HG03175 (cell line): ENCODE results near the gene AHCY.
"Not testable (repeated sequence)": the region's sequence is repeated elsewhere in the genome, so short reads cannot be mapped to it uniquely, and the experiment has no call there.

Source experiments
- ATAC-seq: cut with Tn5 transposase; IDR thresholded peaks from one replicate; pipeline ENCODE4 v1.9.1; 2021; ENCODE audit warnings: mild to moderate bottlenecking, moderate library complexity; ENCODE audit not compliant: unreplicated experiment

AHCY gene

DNA sequence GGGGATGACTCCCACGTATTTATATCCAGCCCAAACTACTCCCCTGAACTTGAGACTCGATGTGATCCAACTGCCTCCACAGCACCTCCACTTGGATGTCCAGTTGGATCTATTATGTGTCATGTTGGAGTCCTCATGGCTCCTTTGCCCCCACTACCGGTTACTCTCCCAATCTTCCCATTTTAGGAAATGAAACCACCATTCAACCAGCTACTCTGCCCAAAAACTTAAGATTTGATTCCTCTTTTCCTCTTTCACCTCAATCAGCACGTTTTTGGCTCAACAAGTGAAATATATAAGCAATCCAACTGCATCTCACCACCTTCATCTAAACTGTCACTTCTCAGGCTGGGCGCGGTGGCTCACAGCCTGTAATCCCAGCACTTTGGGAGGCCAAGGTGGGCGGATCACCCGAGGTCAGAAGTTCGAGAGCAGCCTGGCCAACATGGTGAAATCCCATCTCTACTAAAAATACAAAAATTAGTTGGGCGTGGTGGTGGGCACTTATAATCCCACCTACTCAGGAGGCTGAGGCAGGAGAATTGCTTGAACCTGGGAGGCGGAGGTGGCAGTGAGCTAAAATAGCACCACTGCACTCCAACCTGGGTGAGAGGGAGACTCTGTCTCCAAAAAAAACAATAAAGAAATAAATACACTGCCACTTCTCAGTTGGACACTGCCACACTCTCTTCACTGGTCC is 3.4 kb downstream of the AHCY start:
- no peak for ATAC-seq

DNA sequence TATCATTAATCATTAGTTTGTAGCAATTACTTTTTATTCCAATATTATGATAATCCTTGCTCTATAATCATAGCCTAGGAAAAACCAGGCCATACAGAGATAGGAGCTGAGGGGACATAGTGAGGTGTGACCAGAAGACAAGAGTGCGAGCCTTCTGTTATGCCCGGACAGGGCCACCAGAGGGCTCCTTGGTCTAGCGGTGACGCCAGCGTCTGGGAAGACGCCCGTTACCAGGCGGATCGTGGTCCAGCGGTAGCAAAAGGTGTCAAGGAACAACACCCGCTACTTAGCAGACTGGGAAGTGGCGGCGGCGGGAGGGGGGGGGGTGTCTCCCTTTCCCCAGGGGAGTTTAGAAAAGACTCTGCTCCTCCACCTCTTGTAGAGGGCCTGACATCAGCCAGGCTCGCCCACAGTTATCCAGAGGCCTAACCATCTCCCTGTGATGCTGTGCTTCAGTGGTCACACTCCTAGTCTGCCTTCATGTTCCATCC is 4.8 kb downstream of the AHCY start:
- not testable (repeated sequence) for ATAC-seq

DNA sequence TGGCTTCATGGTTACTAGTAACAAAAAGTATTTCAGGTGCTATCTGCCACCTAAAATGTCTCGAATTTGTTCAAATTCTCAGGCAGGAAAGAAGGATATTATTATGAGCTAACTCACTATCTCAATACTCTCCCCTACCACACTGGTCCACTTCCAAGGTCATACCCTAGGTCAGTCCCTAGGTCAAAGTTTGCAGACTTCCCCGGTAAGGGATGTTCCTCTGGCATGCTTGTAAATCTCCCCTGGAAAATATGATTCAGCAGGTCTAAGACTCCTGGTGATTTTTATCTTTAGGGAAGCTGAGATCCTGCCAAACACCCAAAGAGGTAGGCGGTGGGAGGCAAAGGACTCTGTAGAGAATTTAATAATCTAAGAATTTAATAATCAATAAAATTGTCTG is 6.7 kb downstream of the AHCY start:
- no peak for ATAC-seq

DNA sequence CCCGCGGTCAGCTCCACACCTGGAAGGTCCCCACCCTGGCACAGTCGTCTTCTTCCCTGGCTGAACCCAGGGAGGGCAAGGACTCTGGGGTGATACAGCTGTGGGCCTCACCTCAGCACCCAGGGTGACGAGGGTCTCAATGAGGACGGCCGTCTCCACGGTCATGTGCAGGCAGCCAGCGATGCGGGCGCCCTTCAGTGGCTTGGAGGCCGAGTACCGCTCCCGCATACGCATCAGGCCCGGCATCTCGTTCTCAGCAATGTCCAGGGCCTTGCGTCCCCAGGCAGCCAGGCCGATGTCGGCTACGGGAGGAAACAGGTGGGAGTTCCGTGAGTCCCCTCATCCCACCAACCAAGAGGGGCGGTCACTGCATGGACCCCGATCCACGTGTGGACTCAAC is 7.9 kb downstream of the AHCY start:
- ATAC-seq: no peak

DNA sequence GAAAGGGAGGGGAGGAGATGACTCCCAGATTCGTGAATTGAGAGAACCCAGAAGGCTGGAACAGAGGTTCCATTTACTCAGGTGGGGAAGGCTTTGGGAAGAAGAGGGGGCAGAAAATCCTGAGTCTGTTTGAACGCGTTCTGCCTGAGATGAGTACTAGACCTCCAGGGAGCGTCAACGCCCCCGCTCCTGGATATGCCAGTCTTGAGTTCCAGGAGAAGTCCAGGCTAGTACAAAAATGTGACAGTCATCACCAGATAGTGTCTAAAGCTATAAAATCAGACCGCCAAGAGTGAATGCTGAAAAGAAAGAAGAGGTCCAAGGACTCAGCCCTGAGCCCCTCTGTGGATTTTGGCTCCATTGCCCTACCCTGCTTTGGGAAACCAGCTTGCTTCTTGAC is 8.6 kb downstream of the AHCY start:
- no peak for ATAC-seq

DNA sequence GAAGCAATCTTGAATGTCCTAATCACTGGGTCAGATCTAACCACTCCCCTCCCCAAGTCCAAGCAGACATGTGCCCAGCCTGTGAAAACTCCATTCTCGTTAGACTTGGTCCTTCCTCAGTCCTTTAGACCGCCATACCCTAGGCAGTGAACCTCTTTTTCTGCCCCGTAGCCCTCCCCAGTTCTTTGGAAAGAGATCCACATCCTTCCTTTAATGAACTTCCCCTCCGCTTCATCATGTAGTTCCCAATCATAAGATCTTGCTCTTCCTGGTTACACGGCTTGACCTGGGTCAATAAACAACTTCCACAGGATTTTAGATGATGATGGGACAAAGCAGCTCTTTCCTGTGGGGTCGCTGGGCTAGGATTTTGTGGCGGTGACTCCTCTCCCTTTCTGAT is 9.6 kb downstream of the AHCY start:
- ATAC-seq: no peak

DNA sequence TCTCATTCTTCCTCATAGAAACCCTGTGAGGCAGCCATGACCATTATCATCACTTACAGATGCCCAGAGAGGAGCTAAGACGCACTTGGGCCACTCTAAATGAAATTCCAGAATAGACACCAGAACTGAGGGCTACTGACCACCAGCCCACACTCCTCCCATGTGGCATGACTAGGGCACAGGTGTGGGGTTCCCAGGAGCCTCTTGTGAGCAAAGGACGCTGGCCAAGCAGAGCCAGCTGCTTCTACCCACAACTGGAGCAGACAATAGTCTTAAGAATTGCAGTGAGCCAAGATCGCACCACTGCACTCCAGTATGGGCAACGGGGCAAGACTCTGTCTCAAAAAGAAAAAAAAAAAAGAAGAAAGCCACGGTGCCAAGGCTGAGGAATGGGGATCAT is 10.0 kb downstream of the AHCY start:
- ATAC-seq: no peak

DNA sequence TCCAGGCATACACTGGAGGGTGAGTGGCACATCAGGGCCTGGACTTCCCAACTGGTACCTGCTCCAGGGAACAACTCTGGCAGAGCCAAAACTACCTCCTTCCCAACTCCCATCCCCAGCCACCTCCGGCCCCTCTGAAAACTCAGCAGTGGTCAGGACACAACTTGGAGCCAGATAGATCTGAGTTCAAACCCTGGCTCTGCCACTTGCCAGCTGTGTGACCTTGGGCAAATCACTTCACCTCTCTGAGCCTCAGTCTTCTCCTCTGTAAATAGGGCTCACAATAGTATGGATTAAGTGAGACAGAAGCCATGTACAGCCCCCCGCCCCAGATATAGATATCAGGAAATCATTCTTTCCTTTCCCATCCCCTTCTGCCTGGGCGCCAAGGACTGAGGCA is 10.7 kb downstream of the AHCY start:
- ATAC-seq: no peak

DNA sequence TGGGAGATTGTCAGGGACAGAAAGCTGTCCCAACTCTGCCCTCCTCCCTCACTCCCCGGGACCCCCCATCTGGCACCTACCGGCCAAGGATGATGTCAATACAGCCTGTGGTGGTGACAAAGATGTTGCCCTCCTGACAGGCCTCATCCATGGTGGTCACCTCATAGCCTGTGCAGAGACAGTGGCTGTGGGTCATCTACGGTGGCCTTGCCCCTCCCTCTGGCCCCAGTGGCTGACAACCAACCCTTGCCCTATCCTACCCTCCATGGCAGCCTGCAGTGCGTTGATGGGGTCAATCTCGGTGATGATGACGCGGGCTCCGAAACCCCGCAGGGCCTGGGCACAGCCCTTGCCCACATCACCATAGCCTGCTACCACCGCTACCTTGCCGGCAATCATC is 12.7 kb downstream of the AHCY start:
- ATAC-seq: no peak

DNA sequence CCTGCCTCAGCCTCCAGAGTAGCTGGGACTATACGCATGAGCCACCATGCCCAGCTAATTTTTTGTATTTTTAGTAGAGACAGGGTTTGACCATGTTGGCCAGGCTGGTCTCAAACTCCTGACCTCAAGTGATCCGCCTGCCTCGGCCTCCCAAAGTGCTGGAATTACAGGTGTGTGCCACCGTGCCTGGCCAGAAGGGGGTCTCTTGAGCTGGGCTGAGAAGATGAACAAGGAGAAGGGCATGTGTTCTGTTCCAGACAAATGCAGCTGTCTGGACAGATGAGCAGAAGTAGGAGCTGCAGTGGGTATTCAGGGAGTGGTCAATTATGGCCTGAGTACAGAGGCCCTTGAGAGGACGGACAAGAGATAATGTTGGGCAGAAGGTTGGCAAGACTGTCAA is 15.7 kb downstream of the AHCY start:
- ATAC-seq: not testable (repeated sequence)

DNA sequence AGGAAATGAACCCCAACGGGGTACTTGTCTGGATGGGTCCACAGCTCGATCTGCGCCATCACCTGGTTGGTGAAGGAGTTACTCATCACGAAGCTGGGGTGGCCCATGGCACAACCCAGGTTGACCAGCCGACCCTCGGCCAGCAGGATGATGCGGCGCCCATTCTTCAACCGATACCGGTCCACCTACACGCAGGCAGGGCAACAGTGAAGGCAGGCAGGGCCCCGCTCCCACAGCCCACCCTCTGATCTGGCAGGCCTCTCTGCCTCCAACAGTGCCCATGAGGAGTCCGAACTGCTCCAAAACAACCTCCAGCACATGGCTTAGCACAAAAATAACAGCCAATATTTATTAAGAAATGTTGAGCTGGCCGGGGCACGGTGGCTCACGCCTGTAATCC is 17.7 kb downstream of the AHCY start:
- no peak for ATAC-seq

DNA sequence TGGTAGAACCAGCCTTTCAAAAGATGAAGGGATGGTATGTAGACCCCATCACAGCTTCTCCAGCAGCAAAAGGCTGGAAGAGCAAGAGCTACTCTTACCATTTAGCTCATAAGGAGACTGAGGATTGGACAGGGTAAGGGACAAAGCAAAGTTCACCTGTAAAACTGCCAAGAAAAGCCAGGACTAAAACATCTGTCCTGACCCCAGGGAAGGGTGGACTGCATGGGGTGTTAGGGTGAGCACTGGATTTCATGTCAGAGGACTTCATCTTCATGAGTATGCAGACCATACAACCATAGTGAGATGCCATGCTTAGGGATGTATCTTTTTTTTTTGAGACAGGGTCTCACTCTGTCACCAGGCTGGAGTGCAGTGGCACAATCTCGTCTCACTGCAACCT is 19.3 kb downstream of the AHCY start:
- ATAC-seq: no peak

DNA sequence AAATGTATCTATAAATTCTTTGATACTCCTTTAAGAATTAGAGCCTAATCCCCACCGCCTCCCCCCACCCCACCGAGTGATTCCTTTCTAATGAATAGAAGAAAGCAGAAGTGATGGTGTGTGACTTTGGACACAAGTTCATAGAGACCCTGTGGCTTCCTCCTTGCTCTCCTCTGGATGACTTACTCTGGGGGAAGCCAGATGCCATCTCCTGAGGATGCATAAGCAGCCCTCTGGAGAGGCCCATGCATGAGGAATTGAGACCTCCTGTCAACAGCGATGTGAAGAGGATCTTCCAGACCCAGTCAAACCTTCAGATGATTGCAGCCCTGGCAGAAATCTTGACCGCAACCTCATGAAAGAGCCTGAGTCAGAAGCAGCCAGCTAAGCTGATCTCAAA is 21.1 kb downstream of the AHCY start:
- ATAC-seq: no peak

DNA sequence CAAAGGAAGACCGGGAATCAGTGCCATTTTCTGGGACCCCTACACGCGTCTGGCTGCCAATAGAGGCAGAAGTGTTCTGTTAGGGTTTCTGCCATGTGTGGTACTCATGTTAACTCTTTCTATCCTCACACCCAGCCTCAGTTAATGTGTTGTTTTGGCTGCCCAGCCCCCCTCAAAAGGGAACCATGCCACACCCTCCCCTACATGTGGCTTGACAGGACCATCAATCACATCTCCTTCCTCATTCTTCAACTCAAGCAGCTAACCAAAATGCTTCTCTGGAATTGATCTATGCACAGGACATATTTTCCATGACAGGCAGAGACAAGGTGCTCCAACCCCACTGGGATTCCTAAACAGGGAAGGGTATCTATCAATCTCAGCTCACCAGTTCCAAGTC is 22.0 kb downstream of the AHCY start:
- no peak for ATAC-seq

DNA sequence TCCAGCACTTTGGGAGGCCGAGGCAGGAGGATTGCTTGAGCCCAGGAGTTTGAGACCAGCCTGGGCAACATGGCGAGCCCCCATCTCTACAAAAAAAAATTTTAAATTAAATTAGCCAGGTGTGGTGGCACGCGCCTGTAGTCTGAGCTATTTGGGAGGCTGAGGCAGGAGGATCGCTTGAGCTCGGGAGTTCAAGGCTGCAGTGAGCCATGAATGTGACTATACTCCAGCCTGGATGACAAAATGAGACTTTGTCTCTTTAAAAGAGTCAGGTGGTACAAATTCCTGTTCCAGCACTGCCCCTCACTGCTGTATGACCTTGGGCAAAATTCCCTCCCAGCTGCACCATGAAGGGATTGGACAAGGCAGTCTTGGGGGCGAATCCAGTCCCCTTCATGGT is 28.5 kb downstream of the AHCY start:
- no peak for ATAC-seq

DNA sequence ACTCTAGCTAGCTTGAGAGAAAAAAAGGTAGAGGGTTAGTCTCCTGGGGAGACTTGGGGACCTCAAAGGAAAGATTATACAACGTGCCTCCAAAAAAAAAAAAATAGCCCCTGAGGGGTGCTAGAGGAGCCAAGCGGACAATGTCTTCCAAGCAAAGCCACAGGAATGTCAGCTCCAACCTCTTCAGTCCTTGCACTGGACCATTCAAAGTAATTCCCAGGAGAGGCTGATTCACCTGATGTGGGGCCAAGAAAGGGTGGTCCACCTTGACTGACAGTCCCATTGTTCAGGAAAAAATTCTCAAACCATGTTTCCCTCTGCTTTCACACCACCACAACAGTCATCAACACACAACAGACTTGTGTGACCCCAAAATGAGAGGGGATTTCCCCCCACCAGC is 31.2 kb downstream of the AHCY start:
- ATAC-seq: no peak

DNA sequence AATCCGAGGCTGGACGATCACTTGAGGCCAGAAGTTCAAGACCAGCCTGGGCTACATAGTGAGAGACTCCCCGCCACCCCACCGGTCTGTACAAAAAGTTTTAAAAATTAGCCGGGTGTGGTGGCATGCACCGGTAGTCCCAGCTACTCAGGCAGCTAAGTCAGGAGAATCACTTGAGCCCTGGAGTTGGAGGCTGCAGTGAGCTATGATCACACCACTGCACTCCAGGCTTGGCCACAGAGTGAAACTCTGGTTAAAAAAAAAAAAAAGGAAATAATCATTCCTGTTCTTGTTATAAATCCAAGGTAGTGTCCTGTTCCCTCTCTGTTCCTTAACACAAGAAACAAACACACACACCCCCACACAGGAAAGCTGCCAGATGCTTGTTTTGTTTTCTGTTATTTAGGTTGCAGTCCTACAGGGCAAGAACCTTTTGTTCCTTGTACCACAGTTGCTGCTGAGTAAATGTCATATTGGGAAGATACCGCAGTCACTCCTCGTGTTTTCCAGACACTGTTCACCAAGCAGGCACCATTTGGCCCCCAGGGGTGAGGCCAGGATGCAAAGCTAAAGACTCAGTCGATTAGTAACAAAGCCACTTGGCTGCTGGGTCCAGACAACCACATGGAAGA is 33.0 kb downstream of the AHCY start:
- ATAC-seq: no peak

DNA sequence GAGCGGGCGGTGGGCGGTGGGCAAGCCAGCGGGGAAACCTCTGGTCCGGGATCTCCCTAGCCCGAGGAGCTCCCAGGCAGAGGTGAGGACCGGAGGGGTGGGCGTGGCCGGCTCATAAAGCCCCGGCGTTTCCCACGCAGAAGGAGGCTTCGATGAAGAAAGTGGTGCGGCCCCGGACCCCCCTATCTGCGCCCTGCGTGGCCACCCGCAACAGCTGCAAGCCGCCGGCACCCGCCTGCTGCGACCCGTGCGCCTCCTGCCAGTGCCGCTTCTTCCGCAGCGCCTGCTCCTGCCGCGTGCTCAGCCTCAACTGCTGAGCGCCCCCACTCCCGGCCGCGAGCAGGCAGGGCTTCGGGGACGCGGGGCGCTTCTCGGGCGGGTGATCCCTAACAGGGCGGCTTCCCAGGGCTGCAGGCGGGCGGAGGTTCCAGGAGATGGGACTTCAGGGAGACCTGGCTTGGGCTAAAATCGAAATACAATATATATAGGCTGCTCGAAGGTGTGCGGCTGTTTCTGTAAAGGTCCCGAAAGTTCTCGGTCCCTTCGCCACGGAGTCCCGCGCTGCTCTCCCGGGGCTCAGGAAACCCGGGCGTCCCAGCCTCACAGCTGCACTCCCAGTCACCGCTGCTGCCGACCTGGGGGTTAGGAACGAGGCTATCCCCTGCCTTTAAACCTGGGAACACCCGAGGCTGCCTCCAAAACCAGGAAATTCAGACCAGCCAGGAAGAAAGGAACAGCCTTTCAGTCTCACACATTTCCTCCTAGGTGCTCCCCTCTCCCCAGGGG is 34.1 kb downstream of the AHCY start:
- ATAC-seq: no peak

DNA sequence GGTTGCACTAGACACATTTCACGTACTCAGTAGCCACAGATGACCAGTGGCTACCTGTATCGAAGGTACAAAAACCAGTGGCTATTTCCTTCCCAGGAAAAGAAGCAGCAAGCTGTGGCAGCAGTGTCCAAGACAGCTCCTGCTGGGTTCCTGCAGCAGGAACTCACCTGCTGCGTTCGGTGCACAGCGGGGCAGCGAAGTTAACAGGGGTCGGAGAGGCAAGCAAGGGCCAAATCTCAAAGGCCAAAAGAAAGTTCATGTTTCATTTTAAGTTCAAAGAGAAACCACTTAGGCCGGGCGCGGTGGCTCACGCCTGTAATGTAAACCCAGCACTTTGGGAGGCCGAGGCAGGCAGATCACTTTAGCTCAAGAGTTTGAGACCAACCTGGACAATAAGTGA is 35.0 kb downstream of the AHCY start:
- ATAC-seq: no peak

DNA sequence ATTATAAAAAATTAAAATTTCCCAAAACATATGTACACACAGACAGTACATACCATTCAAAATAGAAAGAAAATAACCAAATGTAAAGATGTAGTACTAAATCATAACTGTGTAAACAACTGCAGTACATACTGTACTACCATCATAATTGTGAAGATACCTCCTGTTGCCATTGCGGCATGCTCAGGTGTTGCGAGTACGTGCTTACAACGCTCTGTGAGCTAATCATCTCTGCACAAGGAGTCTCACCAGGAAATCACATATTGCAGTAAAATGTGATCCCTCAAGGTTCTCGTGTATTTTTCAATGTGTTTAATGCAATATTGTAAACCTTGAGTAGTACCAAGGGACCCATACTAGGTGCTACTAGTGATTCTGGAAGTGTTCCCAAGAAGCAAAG is 39.0 kb downstream of the AHCY start:
- no peak for ATAC-seq

DNA sequence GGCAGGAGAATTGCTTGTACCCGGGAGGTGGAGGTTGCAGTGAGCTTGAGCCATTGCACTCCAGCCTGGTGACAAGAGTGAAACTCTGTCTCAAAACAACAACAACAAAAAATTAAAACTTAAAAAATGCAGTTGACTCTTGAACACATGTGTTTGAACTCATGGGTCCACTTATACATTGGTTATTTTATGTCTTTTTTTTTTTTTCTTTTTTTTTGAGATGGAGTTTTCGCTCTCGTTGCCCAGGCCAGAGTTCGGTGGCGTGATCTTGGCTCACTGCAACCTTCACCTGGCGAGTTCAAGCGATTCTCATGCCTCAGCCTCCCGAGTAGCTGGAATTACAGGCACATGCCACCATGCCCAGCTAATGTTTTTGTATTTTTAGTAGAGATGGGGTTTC is 39.7 kb downstream of the AHCY start:
- ATAC-seq: not testable (repeated sequence)
